ENCODE measurements around the gene CCDC150.

Gene CCDC150

GRCh38 chr2:196594158-196594557, 45.4 kb upstream of the CCDC150 start:
- H3K4me3 ChIP-seq (ENCODE audit: low read depth, low read length) = no peak overlapping the region
- in situ Hi-C loops (cut with HindIII; ENCODE audit: low sequenced_read_pairs) = no loop called here
- TF ChIP-seq, protein P1, sequence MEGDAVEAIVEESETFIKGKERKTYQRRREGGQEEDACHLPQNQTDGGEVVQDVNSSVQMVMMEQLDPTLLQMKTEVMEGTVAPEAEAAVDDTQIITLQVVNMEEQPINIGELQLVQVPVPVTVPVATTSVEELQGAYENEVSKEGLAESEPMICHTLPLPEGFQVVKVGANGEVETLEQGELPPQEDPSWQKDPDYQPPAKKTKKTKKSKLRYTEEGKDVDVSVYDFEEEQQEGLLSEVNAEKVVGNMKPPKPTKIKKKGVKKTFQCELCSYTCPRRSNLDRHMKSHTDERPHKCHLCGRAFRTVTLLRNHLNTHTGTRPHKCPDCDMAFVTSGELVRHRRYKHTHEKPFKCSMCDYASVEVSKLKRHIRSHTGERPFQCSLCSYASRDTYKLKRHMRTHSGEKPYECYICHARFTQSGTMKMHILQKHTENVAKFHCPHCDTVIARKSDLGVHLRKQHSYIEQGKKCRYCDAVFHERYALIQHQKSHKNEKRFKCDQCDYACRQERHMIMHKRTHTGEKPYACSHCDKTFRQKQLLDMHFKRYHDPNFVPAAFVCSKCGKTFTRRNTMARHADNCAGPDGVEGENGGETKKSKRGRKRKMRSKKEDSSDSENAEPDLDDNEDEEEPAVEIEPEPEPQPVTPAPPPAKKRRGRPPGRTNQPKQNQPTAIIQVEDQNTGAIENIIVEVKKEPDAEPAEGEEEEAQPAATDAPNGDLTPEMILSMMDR (IDR thresholded peaks at IDR 0.05; ENCODE audit: low read depth, low read length, missing control alignments) = no peak
- no peak for DNase-seq (ENCODE audit: low read depth)

DNA sequence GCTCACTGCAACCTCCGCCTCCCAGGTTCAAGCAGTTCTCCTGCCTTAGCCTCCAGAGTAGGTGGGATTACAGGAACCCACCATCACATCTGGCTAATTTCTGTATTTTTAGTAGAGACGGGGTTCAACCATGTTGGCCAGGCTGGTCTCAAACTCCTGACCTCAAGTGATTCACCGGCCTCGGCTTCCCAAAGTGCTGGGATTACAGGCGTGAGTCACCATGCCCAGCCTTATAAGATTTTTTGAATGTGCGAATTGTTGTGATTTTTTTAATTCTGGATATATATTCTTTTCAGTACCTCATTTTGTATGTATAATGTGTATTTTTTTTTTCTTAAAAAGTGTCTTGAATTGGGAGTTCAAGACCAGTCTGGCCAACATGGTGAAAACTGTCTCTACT, 42.0 kb upstream of the CCDC150 start:
- TF ChIP-seq, protein P1 (IDR thresholded peaks at IDR 0.05; ENCODE audit: low read depth, low read length, missing control alignments) = no peak

DNA sequence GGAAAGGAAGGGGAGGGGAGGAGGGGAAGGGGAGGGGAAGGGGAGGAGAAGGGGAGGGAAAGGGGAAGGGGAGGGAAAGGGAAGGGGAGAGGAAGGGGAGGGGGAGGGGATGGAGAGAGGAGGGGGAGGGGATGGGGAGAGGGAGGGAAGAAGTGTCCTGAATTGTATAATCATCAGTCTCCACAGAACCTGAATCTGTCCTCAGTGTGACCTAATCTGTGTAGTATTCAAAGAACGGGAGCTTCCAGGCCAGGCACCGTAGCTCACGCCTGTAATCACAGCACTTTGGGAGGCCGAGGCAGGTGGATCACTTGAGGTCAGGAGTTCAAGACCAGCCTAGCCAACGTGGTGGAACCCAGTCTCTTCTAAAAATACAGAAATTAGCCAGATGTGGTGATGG, 41.1 kb upstream of the CCDC150 start:
- DNase-seq (ENCODE audit: low read depth) = no peak
- in situ Hi-C loops (cut with HindIII; ENCODE audit: low sequenced_read_pairs) = no loop called here
- TF ChIP-seq, protein P1 (IDR thresholded peaks at IDR 0.05; ENCODE audit: low read depth, low read length, missing control alignments) = no peak
- H3K4me3 ChIP-seq (ENCODE audit: low read depth, low read length) = no peak overlapping the region

More for the DNA sequence above, 42.0 kb upstream of the CCDC150 start:
- H3K4me3 ChIP-seq (ENCODE audit: low read depth, low read length) = no peak overlapping the region
- in situ Hi-C loops (cut with HindIII; ENCODE audit: low sequenced_read_pairs) = no loop called here
- DNase-seq (ENCODE audit: low read depth) = no peak

DNA sequence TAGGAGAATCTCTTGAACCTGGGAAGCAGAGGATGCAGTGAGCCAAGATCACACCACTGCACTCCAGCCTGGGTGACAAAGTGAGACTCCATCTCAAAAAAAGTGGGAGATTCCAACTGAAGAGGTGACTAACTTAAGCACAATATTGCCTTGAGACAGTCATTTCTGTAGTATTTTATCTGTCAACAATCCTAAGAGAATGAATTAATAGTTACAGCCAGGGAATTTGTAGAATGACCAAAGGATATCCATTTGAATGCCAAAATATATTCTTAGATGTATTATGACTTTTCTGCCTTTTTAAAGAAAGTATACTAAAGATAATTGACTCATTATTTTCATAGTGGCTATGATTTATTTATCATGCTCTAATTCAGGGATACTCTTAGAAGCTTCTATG, 40.7 kb upstream of the CCDC150 start:
- TF ChIP-seq, protein P1 (IDR thresholded peaks at IDR 0.05; ENCODE audit: low read depth, low read length, missing control alignments) = no peak
- no peak for DNase-seq (ENCODE audit: low read depth)
- no peak overlapping the region for H3K4me3 ChIP-seq (ENCODE audit: low read depth, low read length)
- in situ Hi-C loops (cut with HindIII; ENCODE audit: low sequenced_read_pairs) = no loop called here

GRCh38 chr2:196601430-196602306, 37.8 kb upstream of the CCDC150 start:
- in situ Hi-C loops (cut with HindIII; ENCODE audit: low sequenced_read_pairs) = no loop called here
- H3K4me3 ChIP-seq (ENCODE audit: low read depth, low read length) = no peak overlapping the region
- TF ChIP-seq, protein P1 (IDR thresholded peaks at IDR 0.05; ENCODE audit: low read depth, low read length, missing control alignments) = no peak
- peak; percentile 49 for DNase-seq (ENCODE audit: low read depth)

DNA sequence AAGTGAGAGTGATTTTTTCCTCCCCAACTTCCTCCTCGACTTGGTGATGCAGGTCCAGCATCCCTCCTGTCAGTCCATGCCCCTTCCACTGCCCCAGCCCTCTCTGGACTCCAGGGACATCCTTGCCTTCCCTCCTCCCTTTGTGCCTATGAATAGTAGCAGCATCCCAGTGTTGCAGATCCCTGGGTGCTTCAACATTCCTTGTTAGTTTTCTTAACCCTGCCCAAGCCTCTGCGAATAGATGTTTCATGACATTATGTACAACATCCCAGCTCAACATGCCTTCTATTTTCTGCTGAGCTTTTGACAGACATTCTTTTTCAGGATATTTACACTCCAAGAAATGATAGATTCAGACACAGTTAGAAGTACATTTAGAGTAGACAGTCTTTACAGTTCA, 35.3 kb upstream of the CCDC150 start:
- TF ChIP-seq, protein P1 (IDR thresholded peaks at IDR 0.05; ENCODE audit: low read depth, low read length, missing control alignments) = no peak
- in situ Hi-C loops (cut with HindIII; ENCODE audit: low sequenced_read_pairs) = no loop called here
- DNase-seq (ENCODE audit: low read depth) = no peak
- no peak overlapping the region for H3K4me3 ChIP-seq (ENCODE audit: low read depth, low read length)

Data from astrocyte of the cerebellum (primary cell).